Measurements from ENCODE around the gene NR0B2. TPM values are rescaled to one million over a fixed set of nuclear protein-coding genes. Genes with fewer than 3 reads are reported as not detected.
"Not testable (repeated sequence)": the region's sequence is repeated elsewhere in the genome, so short reads cannot be mapped to it uniquely, and the experiment has no call there.

The NR0B2 gene
- total and polyA plus RNA-seq, 2 of the 13 experiments (the other 11 are each of a cell fraction or from before 2014, with no cell fraction given), result 72.5 to 133 TPM

DNA sequence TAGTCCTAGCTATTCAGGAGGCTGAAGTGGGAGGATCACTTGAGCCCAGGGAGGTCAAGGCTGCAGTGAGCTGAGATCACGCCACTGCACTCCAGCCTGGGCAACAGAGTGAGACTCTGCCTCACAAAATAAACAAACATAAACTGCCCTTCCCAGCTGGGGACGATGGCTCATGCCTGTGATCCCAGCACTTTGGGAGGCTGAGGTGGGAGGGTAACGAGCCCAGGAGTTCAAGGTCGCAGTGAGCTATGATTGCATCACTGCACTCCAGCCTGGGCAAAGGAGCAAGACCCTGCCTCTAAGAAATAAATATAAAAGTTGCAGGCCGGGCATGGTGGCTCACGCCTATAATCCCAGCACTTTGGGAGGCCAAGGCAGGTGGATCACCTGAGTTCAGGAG, 32.2 kb downstream of the NR0B2 start (continued):
- TF ChIP-seq, protein P1, sequence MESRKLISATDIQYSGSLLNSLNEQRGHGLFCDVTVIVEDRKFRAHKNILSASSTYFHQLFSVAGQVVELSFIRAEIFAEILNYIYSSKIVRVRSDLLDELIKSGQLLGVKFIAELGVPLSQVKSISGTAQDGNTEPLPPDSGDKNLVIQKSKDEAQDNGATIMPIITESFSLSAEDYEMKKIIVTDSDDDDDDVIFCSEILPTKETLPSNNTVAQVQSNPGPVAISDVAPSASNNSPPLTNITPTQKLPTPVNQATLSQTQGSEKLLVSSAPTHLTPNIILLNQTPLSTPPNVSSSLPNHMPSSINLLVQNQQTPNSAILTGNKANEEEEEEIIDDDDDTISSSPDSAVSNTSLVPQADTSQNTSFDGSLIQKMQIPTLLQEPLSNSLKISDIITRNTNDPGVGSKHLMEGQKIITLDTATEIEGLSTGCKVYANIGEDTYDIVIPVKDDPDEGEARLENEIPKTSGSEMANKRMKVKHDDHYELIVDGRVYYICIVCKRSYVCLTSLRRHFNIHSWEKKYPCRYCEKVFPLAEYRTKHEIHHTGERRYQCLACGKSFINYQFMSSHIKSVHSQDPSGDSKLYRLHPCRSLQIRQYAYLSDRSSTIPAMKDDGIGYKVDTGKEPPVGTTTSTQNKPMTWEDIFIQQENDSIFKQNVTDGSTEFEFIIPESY (CRISPR knock-in tag; IDR thresholded peaks at IDR 0.05), result peak; percentile 76
- TF ChIP-seq, protein P2, sequence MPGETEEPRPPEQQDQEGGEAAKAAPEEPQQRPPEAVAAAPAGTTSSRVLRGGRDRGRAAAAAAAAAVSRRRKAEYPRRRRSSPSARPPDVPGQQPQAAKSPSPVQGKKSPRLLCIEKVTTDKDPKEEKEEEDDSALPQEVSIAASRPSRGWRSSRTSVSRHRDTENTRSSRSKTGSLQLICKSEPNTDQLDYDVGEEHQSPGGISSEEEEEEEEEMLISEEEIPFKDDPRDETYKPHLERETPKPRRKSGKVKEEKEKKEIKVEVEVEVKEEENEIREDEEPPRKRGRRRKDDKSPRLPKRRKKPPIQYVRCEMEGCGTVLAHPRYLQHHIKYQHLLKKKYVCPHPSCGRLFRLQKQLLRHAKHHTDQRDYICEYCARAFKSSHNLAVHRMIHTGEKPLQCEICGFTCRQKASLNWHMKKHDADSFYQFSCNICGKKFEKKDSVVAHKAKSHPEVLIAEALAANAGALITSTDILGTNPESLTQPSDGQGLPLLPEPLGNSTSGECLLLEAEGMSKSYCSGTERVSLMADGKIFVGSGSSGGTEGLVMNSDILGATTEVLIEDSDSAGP (CRISPR knock-in tag; IDR thresholded peaks at IDR 0.05; ENCODE audit: borderline replicate concordance), result peak; percentile 29; the same call in 1 of the 2 replicates
- TF ChIP-seq ELF3 (CRISPR knock-in tag; IDR thresholded peaks at IDR 0.05) (peak; percentile 26; the same call in 1 of the 2 replicates), KAT7 (CRISPR knock-in tag; IDR thresholded peaks at IDR 0.05; ENCODE audit: borderline replicate concordance) (peak; percentile 66; the same call in 1 of the 2 replicates), POGZ (CRISPR knock-in tag; IDR thresholded peaks at IDR 0.05) (peak; percentile 90), ADNP (CRISPR knock-in tag; IDR thresholded peaks at IDR 0.05) (peak; percentile 93), SKI (IDR thresholded peaks at IDR 0.05; ENCODE audit: partially characterized antibody) (peak; percentile 84), ZNF720 (CRISPR knock-in tag; IDR thresholded peaks at IDR 0.05) (0 out of 2 replicates have a peak, but pooled peaks have one; percentile 31), CREM (IDR thresholded peaks at IDR 0.05) (0 out of 2 replicates have a peak, but pooled peaks have one; percentile 16), MYC (CRISPR knock-in tag; IDR thresholded peaks at IDR 0.05; ENCODE audit: borderline replicate concordance) (peak; percentile 50; the same call in 1 of the 2 replicates), ZNF543 (CRISPR knock-in tag; IDR thresholded peaks at IDR 0.05) (peak; percentile 75; the same call in 1 of the 2 replicates), ZMYM2 (CRISPR knock-in tag; IDR thresholded peaks at IDR 0.05) (peak; percentile 98), ZBTB38 (CRISPR knock-in tag; IDR thresholded peaks at IDR 0.05) (0 out of 2 replicates have a peak, but pooled peaks have one; percentile 39), FOSL2 (CRISPR knock-in tag; IDR thresholded peaks at IDR 0.05) (peak; percentile 77), ZNF460 (CRISPR knock-in tag; IDR thresholded peaks at IDR 0.05; ENCODE audit: borderline replicate concordance) (peak; percentile 71; the same call in 1 of the 2 replicates), ZSCAN31 (CRISPR knock-in tag; IDR thresholded peaks at IDR 0.05; ENCODE audit: low read depth) (0 out of 2 replicates have a peak, but pooled peaks have one; percentile 35)
- TF ChIP-seq, protein P3, sequence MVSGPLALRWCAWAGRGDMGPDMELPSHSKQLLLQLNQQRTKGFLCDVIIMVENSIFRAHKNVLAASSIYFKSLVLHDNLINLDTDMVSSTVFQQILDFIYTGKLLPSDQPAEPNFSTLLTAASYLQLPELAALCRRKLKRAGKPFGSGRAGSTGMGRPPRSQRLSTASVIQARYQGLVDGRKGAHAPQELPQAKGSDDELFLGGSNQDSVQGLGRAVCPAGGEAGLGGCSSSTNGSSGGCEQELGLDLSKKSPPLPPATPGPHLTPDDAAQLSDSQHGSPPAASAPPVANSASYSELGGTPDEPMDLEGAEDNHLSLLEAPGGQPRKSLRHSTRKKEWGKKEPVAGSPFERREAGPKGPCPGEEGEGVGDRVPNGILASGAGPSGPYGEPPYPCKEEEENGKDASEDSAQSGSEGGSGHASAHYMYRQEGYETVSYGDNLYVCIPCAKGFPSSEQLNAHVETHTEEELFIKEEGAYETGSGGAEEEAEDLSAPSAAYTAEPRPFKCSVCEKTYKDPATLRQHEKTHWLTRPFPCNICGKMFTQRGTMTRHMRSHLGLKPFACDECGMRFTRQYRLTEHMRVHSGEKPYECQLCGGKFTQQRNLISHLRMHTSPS (CRISPR knock-in tag; IDR thresholded peaks at IDR 0.05; ENCODE audit: low read depth), result peak; percentile 31; the same call in 1 of the 2 replicates
- TF ChIP-seq, protein P4, sequence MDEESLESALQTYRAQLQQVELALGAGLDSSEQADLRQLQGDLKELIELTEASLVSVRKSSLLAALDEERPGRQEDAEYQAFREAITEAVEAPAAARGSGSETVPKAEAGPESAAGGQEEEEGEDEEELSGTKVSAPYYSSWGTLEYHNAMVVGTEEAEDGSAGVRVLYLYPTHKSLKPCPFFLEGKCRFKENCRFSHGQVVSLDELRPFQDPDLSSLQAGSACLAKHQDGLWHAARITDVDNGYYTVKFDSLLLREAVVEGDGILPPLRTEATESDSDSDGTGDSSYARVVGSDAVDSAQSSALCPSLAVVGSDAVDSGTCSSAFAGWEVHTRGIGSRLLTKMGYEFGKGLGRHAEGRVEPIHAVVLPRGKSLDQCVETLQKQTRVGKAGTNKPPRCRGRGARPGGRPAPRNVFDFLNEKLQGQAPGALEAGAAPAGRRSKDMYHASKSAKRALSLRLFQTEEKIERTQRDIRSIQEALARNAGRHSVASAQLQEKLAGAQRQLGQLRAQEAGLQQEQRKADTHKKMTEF (CRISPR knock-in tag; IDR thresholded peaks at IDR 0.05), result peak; percentile 66; the same call in 1 of the 2 replicates
- not testable (repeated sequence) for TF ChIP-seq CREM (CRISPR knock-in tag; IDR thresholded peaks at IDR 0.05)
- TF ChIP-seq, protein P5, sequence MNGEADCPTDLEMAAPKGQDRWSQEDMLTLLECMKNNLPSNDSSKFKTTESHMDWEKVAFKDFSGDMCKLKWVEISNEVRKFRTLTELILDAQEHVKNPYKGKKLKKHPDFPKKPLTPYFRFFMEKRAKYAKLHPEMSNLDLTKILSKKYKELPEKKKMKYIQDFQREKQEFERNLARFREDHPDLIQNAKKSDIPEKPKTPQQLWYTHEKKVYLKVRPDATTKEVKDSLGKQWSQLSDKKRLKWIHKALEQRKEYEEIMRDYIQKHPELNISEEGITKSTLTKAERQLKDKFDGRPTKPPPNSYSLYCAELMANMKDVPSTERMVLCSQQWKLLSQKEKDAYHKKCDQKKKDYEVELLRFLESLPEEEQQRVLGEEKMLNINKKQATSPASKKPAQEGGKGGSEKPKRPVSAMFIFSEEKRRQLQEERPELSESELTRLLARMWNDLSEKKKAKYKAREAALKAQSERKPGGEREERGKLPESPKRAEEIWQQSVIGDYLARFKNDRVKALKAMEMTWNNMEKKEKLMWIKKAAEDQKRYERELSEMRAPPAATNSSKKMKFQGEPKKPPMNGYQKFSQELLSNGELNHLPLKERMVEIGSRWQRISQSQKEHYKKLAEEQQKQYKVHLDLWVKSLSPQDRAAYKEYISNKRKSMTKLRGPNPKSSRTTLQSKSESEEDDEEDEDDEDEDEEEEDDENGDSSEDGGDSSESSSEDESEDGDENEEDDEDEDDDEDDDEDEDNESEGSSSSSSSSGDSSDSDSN (CRISPR knock-in tag; IDR thresholded peaks at IDR 0.05), result peak; percentile 30; the same call in 1 of the 2 replicates

Measured in HepG2 (cell line).